ENCODE results near the gene CENATAC.
A peak's percentile ranks its signal among the peaks of the same experiment; 100 is the strongest.
"Not testable (repeated sequence)": the region's sequence is repeated elsewhere in the genome, so short reads cannot be mapped to it uniquely, and the experiment has no call there.

The CENATAC gene

DNA sequence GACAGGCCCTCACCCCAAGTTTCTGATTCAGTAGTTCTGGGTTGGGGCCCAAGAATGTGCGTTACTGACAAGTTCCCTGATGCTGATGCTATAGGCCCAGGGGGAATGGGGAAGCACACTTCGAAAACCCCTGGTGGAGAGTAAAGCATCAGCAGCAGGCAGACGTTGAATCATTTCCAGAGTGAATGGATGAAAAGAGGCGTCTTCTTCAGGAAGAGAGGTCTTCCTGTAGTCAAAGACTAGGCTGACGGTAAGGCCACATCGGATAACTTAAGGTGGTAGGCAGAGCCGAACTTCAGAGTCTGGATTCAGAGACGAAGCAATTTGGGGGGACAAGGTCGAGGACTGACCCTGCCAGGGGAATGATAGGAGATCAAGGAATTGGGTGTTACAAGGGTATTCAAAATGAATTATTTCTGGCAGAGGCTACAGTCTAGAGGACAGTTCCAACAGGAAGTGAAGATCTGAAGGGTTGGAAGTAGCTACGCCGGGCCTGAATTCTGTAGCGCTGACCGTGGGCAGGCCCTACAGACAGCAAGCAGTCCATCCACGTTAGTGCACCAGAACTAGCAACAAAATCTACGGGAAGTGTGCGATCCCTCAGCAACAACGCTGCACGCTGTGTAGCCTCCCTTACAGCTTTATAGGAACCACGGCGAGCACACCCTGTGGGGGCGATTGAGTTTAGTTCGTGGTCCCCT is 862 bp upstream of the CENATAC start:
- no peak for DNase-seq

DNA sequence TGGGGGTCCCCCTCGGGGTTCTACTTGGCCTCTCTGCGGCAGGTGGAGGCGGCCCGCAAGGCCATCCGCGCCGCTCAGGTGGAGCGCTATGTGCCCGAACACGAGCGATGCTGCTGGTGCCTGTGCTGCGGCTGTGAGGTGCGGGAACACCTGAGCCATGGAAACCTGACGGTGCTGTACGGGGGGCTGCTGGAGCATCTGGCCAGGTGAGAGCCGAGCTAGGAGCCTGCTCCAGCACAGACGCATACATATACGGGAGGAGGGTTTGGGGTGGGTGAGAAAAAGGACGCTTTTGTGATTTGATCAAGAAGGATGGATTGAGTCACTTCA is 415 bp downstream of the CENATAC start:
- DNase-seq = no peak

DNA sequence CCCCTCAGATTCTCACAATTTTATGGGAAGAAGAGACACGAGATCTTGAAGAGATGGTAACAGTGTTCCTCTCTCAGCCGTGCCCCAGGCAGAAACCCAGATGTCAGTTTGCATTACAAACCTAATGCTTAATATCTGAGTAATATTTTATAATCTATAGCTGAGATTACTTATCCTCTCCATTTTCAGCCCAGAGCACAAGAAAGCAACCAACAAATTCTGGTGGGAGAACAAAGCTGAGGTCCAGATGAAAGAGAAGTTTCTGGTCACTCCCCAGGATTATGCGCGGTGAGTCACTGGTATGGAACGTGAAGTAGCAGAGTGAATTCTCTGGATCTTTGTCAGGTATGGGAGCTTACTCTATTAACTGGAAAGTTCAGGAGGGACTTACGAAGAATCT is 884 bp downstream of the CENATAC start:
- DNase-seq = no peak

DNA sequence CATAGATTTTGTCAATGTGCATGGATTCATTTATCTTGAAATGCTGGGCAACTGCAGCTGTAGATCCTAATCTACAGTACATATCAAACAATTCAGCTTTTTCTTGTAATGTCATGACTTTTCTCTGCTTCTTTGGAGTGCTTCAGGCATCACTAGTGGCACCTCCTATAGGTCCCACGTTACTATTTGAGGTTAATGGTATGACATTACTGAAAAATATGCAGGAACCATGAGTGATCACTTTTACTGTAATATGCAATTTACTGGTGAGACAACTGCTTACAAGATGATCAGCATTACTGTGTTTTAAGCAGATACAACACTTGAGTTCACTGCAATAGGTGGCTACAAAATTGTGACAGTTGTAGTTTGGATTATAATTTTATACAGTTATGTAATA is 3.0 kb downstream of the CENATAC start:
- DNase-seq = no peak

DNA sequence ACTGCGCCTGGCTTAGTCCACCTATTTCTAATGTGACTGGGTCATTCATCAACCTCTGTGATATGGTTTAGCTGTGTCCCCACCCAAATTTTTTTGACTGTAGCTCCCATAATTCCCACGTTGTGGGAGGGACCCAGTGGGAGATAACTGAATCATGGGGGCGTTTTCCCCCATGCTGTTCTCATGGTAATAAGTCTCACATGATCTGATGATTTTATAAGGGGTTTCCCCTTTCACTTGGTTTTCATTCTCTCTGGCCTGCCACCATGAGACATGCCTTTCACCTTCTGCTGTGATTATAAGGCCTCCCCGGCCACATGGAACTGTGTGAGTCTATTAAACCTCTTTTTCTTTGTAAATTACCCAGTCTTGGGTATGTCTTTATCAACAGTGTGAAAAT is 8.7 kb downstream of the CENATAC start:
- DNase-seq = no peak

DNA sequence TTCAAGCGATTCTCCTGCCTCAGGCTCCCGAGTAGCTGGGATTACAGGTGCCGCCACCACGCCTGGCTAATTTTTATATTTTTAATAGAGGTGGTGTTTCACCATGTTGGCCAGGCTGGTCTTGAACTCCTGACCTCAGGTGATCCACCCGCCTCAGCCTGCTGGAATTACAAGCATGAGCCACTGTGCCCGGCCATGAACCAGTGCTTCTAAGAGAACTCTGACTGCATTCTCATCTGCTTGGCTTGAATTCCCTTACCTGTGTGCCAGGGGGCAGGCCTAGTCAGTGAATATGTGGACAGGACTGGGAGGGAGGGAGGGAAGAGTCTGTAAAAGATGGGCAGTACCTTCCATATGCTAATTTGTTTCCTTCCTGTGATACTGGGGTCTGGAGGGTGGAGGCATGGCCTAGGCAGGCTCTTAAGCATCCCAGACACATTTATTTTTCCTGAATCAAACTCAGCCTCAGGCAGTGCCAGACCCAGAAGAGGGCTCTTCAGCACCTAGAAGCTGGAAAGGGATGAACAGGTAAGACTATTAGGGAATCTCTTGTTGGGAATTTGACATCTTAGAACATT is 13.6 kb downstream of the CENATAC start:
- DNase-seq = no peak

DNA sequence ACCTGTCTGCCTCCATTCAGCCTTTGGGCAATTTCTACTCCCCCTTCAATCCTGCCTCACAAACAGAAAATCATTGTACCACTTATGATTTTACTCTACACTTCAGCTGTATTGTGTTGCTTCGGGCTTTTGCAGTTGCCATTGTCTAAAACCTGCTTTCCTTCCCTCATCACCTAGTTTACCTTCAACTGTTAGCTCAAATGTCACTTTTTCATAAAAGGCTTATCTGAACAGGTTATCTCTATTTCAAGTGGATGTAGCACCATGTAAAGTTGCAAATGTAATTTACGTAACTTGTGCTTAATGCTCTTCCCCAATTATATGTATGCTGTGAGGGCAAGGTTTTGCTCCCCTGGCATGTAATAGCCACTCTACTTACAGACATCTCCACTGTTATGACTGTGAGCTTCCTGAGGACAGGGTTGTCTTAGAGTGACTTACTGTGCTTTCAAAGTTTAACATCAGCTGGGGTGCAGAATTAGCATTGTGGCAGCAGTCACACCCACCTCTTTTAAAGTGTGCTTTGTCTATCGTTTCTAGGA is 14.8 kb downstream of the CENATAC start:
- DNase-seq = no peak

DNA sequence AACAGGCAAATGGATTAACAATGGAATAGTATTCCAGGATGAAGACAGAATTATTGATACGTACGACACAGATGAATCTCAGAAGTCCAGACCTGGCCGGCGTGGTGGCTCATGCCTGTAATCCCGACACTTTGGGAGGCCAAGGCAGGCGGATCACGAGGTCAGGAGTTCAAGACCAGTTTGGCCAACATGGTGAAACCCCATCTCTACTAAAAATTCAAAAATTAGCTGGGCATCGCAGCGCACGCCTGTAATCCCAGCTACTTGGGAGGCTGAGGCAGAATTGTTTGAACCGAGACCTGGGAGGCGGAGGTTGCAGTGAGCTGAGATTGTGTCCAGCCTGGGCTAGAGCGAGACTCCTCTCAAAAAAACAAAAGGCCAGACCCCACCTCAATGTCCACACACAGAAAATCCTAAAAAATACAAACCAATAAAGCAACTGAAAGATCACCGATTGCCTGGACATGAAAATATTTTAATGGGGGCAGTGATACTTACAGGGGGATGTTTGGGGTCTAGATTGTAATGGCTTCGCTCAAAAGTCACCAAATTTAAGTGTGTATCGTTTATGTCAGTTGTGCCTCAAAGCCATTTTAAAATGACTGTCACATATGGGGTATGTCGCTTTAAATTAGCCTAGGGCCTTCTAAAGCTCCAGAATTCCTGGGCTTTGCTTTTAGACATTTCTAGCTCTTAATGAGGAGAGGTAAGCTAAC is 16.4 kb downstream of the CENATAC start:
- no peak for DNase-seq

DNA sequence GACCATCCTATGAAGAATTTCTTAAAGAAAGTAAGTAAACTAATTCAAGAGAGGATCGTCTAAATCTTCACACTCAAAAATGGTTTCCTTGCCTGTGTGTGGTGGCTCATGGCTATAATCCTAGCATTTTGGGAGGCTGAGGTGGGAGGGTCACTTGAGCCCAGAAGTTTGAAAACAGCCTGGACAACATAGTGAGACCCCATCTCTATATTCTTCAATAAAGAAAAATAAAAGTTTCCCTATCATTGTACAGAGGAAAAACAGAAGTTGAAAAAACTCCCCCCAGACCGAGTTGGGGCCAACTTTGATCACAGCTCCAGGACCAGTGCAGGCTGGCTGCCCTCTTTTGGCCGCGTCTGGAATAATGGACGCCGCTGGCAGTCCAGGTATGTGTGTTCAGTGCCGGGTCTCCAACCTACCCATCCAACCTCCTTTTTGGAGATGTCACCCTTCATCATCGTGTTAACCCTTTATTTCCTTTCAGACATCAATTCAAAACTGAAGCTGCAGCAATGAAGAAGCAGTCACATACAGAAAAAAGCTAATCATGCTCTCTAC is 17.2 kb downstream of the CENATAC start:
- DNase-seq = no peak

DNA sequence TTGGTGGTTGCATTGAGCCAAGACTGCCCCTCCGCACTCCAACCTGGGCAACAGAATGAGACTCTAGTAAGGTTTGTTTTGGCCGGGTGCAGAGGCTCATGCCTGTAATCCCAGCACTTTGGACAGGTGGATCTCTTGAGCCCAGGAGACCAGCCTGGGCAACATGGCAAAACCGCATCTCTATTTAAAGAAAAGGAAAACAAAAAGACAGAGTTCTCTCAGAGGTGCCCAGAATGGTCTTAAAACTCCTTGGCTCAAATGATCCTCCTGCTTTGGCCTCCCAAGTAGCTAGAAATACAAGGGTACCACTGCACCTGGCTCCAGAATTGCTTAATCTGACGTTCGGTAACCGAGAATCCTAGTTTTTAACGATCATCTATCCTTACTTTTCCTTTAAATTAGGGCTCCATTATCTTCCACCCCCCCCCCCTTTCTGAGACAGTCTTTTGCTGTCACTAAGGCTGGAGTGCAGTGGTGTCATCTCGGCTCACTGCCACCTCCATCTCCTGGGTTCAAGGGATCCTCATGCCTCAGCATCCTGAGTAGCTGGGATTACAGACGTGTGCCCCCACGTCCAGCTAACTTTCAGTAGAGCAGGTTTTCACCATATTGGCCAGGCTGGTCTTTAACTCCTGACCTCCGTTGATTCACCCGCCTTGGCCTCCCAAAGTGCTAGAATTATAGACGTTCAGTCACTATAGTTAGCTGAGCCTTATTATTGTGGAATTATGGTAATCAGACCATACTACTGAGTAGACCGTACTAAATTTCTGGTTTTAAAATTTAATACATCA is 18.5 kb downstream of the CENATAC start:
- no peak for DNase-seq

DNA sequence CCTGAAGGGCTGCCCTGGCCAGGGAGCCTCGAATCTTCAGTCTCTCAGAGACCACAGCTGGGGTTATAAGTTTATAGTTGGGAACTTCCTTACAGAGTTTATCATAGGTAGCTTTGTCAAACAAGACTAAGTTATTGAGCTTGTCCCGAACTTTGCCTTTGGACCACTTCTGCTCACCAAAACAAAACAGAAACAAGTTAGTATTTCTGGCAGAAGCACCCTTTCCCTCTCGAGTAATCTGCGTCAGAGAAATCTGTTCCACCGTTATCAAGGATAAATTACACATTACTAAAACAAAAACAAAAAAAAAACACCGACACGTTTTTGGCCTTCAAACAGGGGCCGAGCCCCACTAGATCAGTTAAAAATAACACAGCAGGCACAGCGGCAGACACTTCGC is 19.4 kb downstream of the CENATAC start:
- DNase-seq = not testable (repeated sequence)

DNA sequence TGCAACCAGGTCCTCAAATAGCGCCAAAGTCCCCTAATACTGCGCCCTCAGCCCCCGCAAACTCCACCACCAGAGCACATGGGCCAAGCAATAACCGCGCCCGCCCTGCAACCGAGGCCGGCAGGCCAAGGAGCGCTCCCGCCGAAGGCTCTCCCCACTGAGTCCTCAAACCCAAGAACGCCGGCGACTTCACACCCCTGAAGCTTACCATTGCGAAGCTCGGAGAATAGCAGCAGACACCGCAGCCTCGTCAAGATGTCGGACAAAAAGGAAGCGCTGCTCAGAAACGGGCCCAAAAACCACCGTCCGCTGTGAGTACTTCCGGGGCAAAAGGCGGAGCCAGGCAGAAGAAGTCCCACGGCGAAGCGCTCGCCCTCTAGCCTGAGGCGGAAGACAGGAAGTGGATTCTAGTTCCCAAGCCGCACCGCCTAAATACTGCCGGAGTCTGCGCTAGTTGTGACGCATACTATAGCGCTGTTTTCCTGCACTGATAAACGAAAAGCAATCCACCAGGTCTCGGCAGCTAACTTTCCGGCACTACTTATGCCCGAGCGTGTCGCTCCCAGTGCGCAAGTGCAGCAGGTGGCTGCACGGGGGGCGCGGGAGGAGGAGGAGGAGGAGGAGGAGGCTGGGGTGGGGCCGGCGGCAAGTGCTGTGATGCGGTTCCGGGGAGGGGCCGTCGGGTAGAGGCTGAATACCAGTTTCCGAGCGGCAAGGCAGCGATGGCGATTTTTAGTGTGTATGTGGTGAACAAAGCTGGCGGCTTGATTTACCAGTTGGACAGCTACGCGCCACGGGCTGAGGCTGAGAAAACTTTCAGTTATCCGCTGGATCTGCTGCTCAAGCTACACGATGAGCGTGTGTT is 20.4 kb downstream of the CENATAC start, which contains the start of the genes RPS25 and TRAPPC4:
RPS25 (minus strand) TSS at position 270 of the 865 bp plus-strand sequence; CDS start at position 211, 59 bp downstream.
TRAPPC4 (plus strand) TSS at position 693 of the 865 bp plus-strand sequence; CDS start at position 723, 30 bp downstream.
- DNase-seq = peak; percentile 94

DNA sequence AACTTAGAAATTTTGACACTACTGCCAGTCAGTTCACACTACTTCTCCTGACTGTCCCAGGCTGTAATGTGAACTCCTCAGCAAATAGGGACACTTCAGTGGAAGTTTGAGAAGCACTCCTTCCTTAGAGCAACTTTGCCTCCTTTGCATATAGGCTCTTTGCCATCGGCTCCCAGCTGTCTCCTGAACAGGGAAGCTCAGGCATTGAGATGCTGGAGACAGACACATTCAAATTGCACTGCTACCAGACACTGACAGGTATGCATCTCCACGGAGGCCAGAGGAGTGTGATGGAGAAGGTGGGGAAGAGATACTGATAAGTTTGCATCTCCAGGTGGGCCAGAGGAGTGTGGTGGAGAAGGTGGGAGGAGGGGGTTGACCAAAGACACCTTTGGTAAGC is 22.1 kb downstream of the CENATAC start:
- no peak for DNase-seq

DNA sequence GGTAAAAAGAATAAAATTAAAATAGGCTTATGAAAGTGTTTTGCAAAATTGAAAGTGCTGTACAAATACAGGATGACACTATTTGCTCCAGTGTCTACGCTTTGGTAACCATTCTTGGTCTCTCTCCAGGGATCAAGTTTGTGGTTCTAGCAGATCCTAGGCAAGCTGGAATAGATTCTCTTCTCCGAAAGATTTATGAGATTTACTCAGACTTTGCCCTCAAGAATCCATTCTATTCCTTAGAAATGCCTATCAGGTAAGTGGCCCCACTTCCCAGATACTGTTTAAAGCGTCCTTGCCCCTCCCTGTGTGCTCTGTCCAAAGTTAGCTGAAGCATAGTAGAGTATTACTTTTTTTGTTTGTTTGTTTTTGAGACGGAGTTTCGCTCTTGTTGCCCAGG is 23.7 kb downstream of the CENATAC start:
- DNase-seq = no peak

DNA sequence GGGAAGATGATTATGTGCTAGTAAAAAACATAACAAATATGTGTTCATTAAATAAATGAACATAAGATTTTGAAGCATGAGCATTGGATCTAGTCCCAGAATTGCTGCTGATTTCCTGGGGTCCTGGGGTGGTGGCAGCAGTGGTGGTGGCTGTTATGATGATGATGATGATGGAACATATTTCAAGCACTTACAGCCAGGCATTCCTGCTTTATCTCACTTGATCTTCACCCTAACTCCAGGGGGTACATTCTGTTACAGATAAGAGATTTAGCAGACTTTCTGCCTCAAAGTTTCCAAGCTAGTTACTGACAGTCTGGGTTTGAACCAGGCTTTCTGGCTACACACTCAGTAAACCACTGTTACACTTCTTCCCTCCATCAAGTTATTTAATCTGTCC is 25.8 kb downstream of the CENATAC start:
- no peak for DNase-seq

DNA sequence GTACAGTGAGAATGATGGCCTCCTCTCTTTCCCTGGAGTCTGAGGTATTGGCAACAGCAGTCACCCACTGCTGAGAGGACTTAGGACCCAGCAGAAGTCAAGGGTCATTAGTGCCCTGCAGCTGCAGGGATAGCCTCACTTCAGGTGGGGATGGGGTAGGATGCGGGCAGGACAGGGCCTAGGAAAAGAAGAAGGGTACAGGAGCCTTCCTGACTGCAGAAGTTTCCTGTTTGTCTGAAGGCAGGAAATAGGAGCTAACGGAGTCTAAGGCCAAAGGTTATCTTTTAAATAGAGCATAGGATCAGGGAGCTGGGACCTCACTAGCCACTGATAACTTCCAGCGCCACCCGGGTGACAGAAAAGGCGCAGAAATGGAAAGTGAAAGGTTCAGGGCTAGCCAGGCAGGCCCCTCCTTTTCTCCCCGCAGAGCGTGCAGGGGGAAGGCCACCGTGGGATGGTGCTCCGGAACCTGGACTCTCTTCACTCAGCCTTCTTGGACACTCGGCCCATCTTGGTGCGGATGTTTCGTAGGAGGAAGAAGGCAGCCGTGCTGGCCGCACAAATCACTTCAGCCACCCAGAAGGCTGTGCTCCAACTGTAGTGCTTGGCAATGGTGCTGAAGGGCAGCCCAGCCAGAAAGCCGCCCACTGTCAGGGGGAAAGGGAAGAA is 26.6 kb downstream of the CENATAC start:
- no peak for DNase-seq

DNA sequence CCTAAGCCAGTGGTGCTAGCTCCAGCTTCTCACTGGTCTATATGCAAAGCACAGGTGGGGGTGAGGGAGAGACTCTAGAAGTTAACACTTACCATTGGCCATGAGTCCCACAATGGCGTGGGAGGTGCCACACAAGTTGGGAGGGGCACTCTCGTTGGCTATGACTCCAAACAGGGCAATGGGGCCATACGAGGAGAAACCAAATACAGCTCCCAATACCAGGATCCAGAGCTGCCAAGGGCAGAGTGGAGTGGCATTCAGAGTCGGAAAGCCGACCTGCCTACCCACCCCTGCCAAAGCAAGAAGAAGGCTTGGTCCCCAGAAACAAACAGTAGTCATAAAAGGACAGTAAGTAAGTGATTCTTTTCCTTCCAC is 27.1 kb downstream of the CENATAC start:
- DNase-seq = no peak

DNA sequence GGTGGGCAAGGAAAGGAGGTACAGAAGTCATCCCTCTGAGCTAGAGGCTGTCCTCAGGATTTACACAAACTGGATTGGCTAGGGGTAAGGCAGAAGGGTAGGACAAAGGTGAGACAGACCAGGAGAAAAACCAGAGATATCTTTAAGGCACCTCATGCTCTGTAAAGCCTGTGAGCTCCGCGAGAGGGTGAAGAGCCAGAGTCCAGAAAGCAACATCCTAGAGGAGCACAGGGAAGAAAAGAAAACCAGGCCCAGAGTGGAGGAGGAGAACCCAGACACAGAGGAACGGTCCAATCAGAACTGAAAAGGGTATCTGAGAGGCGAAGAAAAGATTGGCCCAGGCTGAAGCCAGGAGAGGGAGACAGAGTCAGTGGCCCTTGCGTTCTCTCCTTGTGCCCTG is 27.6 kb downstream of the CENATAC start:
- DNase-seq = no peak

DNA sequence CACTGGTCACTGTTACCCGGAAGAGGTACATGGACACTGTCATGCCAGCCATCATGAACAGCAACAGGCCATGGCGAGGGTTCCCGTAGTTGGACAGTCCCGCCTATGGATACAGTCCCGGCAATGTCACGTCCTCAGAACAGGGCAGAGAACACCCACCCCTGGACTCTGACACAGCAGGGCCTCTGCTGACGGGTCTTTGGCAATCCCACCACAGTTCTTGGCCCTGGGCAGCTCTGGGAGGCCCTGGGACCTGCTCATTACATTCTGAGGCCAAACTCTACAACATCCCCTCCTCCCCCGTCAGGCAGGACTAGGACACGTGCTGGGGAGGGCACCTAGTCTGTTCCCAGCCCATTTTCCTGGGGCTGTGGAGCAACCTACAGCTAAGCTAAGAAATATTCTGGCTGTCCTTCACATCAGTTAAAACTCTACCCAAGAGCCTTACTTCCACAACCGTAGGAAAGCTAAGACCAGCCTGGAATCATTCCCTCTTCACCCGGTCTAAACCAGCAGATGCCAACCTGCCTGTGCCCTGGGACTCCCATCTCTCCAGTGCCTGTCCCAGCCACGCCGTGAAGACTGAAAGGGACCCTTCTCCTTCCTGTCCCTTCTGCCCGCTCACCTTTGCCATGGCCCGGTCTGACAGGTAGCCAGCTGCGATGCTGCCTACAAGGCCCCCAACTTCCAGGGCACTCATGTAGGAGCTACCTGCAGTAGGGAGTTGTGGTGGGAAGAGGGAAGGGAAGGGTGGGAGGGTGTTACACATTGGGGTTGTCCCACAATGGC is 28.2 kb downstream of the CENATAC start:
- no peak for DNase-seq

DNA sequence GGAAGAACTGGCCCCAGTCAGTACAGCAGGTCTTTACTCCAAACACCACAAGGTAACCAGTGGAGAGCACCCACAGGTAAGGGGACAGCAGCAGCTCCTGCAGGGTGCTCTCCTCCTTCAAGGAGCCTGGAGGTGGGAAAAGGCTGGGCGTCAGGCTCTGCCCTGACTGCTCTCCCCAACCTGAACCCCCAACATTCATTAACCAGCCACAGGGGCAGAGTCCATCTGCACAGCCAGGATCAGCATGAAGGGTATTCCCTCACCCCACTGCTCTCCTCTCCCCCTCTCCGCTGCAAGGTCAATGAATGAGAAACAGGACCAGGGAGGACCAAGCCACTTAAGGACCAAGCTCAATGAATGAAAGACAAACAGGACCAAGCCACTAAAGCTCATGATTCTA is 29.0 kb downstream of the CENATAC start:
- DNase-seq = no peak
